ENCODE data around the gene SYNPO2.
"Not testable (repeated sequence)": the region's sequence is repeated elsewhere in the genome, so short reads cannot be mapped to it uniquely, and the experiment has no call there.

The SYNPO2 gene

GRCh38 chr4:119008761-119009160, 120.1 kb downstream of the SYNPO2 start:
- TF ChIP-seq EZH2phosphoT487 (IDR thresholded peaks at IDR 0.05; ENCODE audit: borderline replicate concordance), result no peak
- TF ChIP-seq CTCF (conservative IDR thresholded peaks at IDR 0.05; ENCODE audit: low read length), result no peak

DNA sequence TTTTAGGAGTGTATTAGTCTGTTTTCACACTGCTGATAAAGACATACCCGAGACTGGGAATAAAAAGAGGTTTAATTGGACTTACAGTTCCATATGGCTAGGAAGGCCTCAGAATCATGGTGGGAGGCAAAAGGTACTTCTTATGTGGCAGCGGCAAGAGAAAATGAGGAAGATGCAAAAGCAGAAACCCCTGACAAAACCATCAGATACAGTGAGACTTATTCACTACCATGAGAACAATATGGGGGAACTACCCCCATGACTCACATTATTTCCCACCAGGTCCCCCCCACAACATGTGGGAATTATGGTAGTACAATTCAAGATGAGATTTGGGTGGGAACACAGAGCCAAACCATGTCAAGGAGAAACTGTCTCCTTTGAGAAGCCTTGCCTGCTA, 121.6 kb downstream of the SYNPO2 start:
- H3K9ac ChIP-seq (ENCODE audit: low read depth, low read length, poor library complexity, severe bottlenecking); H3K36me3 ChIP-seq (ENCODE audit: insufficient read depth, low read length); H3F3A ChIP-seq (ENCODE audit: low read depth); H3K4me3 ChIP-seq (ENCODE audit: low read length, poor library complexity, severe bottlenecking); H2AFZ ChIP-seq (ENCODE audit: low read length); H3K4me2 ChIP-seq (ENCODE audit: low read depth, low read length, poor library complexity, severe bottlenecking); H3K9me3 ChIP-seq (ENCODE audit: insufficient read depth, low read depth, low read length); H4K20me1 ChIP-seq (ENCODE audit: insufficient read depth, low read length, poor library complexity, severe bottlenecking); H3K9me2 ChIP-seq (replicated peaks; ENCODE audit: low read depth, low read length); H3K79me2 ChIP-seq (ENCODE audit: insufficient read depth, low read length); H3K4me1 ChIP-seq (ENCODE audit: insufficient read depth, low read length, poor library complexity, severe bottlenecking); H3K27me3 ChIP-seq (ENCODE audit: insufficient read depth, low read length, poor library complexity, severe bottlenecking): not testable (repeated sequence)

More at GRCh38 chr4:119008761-119009160, 120.1 kb downstream of the SYNPO2 start:
- H3K4me3 ChIP-seq (ENCODE audit: low read length, poor library complexity, severe bottlenecking), result no peak overlapping the region
- no peak overlapping the region for H3K4me2 ChIP-seq (ENCODE audit: low read depth, low read length, poor library complexity, severe bottlenecking)
- no peaks in the 10 kb centered on the region for H3F3A ChIP-seq (ENCODE audit: low read depth)
- H3K36me3 ChIP-seq (ENCODE audit: insufficient read depth, low read length), result no peaks in the 10 kb centered on the region
- H3K79me2 ChIP-seq (ENCODE audit: insufficient read depth, low read length), result no peaks in the 10 kb centered on the region
- no peak overlapping the region for H3K9ac ChIP-seq (ENCODE audit: low read depth, low read length, poor library complexity, severe bottlenecking)
- no peaks in the 10 kb centered on the region for H3K9me3 ChIP-seq (ENCODE audit: insufficient read depth, low read depth, low read length)
- no peaks in the 10 kb centered on the region for H3K27me3 ChIP-seq (ENCODE audit: insufficient read depth, low read length, poor library complexity, severe bottlenecking)
- H3K4me1 ChIP-seq (ENCODE audit: insufficient read depth, low read length, poor library complexity, severe bottlenecking), result no peaks in the 10 kb centered on the region
- no peaks in the 10 kb centered on the region for H4K20me1 ChIP-seq (ENCODE audit: insufficient read depth, low read length, poor library complexity, severe bottlenecking)
- no peaks in the 10 kb centered on the region for H3K9me2 ChIP-seq (replicated peaks; ENCODE audit: low read depth, low read length)
- no peak overlapping the region for H2AFZ ChIP-seq (ENCODE audit: low read length)

GRCh38 chr4:119010909-119011606, 122.4 kb downstream of the SYNPO2 start:
- Histone ChIP-seq H3K9me2 (replicated peaks; ENCODE audit: low read depth, low read length) (no peaks in the 10 kb centered on the region), H3K4me1 (ENCODE audit: insufficient read depth, low read length, poor library complexity, severe bottlenecking) (no peaks in the 10 kb centered on the region), H4K20me1 (ENCODE audit: insufficient read depth, low read length, poor library complexity, severe bottlenecking) (no peaks in the 10 kb centered on the region), H3K4me2 (ENCODE audit: low read depth, low read length, poor library complexity, severe bottlenecking) (no peak overlapping the region), H3K27me3 (ENCODE audit: insufficient read depth, low read length, poor library complexity, severe bottlenecking) (no peaks in the 10 kb centered on the region), H3K36me3 (ENCODE audit: insufficient read depth, low read length) (no peaks in the 10 kb centered on the region), H3K9me3 (ENCODE audit: insufficient read depth, low read depth, low read length) (no peaks in the 10 kb centered on the region), H3K79me2 (ENCODE audit: insufficient read depth, low read length) (no peaks in the 10 kb centered on the region), H3K9ac (ENCODE audit: low read depth, low read length, poor library complexity, severe bottlenecking) (no peak overlapping the region), H2AFZ (ENCODE audit: low read length) (no peak overlapping the region), H3K4me3 (ENCODE audit: low read length, poor library complexity, severe bottlenecking) (no peak overlapping the region), H3F3A (ENCODE audit: low read depth) (no peaks in the 10 kb centered on the region)
- TF ChIP-seq CTCF (conservative IDR thresholded peaks at IDR 0.05; ENCODE audit: low read length) (no peak), EZH2phosphoT487 (IDR thresholded peaks at IDR 0.05; ENCODE audit: borderline replicate concordance) (no peak)

DNA sequence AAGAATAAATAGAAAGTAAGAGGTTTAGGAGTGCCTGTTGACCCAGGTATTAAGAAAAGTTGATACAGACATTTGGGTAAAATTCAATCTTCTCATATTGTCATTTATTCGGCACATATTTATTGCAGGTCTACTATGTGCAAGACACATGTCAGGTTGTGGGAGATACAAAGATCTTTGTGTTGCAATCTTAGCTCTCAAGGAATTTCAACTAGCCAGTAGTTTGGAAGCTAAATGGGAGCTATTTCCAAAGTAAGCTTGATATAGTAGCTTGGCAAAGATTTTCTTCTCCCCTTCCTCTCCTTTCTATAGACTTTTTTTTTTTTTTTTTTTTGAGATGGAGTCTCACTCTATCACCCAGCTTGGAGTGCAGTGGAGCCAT, 122.9 kb downstream of the SYNPO2 start:
- Histone ChIP-seq H3K4me3 (ENCODE audit: low read length, poor library complexity, severe bottlenecking) (no peak overlapping the region), H3K9me3 (ENCODE audit: insufficient read depth, low read depth, low read length) (no peaks in the 10 kb centered on the region), H3K79me2 (ENCODE audit: insufficient read depth, low read length) (no peaks in the 10 kb centered on the region), H4K20me1 (ENCODE audit: insufficient read depth, low read length, poor library complexity, severe bottlenecking) (no peaks in the 10 kb centered on the region), H3K9ac (ENCODE audit: low read depth, low read length, poor library complexity, severe bottlenecking) (no peak overlapping the region), H3K4me2 (ENCODE audit: low read depth, low read length, poor library complexity, severe bottlenecking) (no peak overlapping the region), H3F3A (ENCODE audit: low read depth) (no peaks in the 10 kb centered on the region), H3K9me2 (replicated peaks; ENCODE audit: low read depth, low read length) (no peaks in the 10 kb centered on the region), H3K27me3 (ENCODE audit: insufficient read depth, low read length, poor library complexity, severe bottlenecking) (no peaks in the 10 kb centered on the region), H3K36me3 (ENCODE audit: insufficient read depth, low read length) (no peaks in the 10 kb centered on the region), H2AFZ (ENCODE audit: low read length) (no peak overlapping the region), H3K4me1 (ENCODE audit: insufficient read depth, low read length, poor library complexity, severe bottlenecking) (no peaks in the 10 kb centered on the region)
- no peak for TF ChIP-seq EZH2phosphoT487 (IDR thresholded peaks at IDR 0.05; ENCODE audit: borderline replicate concordance)
- TF ChIP-seq CTCF (conservative IDR thresholded peaks at IDR 0.05; ENCODE audit: low read length), result no peak

Measured in Loucy (cell line).